SU-DHL-6 (cell line): ENCODE data around the gene ITGA1.

Experiments
- EZH2phosphoT487 ChIP-seq: fragments of 200-600 bp; sonication (generic), shearing (Covaris generic); conservative IDR thresholded peaks from 2 replicates; pipeline ENCODE4 v1.6.1; 2018; ENCODE audit warnings: mild to moderate bottlenecking, antibody characterized with exemption, low read length, moderate library complexity, mixed read lengths
- TF ChIP-seq, protein P1 (sequence below): fragments of 200-600 bp; sonication (generic); IDR thresholded peaks from one replicate; pipeline ENCODE4 v1.5.1; 2017; ENCODE audit warnings: antibody characterized with exemption, mild to moderate bottlenecking, low read length, moderate library complexity; ENCODE audit not compliant: insufficient read depth, poor library complexity, severe bottlenecking

DNA sequence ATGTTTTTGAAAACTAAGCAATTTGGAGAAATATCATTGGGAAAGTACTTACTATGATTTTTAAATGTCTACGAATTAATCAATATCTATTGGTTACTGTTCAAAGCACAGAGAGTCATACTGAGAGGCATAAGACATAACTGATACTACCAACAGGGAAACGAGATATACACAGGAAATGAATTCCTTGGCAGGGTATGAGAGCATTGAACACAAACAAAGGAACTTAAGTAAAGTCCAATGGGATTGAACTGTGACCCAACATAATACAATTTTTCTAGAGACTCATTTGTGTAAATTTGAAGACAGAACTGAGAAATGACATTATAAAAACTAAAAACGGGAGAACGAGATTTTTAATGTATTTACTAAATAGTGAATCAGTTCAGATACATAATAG lies 1.3 kb upstream of the ITGA1 start:
- TF ChIP-seq, protein P1, sequence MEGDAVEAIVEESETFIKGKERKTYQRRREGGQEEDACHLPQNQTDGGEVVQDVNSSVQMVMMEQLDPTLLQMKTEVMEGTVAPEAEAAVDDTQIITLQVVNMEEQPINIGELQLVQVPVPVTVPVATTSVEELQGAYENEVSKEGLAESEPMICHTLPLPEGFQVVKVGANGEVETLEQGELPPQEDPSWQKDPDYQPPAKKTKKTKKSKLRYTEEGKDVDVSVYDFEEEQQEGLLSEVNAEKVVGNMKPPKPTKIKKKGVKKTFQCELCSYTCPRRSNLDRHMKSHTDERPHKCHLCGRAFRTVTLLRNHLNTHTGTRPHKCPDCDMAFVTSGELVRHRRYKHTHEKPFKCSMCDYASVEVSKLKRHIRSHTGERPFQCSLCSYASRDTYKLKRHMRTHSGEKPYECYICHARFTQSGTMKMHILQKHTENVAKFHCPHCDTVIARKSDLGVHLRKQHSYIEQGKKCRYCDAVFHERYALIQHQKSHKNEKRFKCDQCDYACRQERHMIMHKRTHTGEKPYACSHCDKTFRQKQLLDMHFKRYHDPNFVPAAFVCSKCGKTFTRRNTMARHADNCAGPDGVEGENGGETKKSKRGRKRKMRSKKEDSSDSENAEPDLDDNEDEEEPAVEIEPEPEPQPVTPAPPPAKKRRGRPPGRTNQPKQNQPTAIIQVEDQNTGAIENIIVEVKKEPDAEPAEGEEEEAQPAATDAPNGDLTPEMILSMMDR = no peak
- TF ChIP-seq EZH2phosphoT487 = no peak
